K562 (cell line): ENCODE measurements around the gene ELOVL2. TPM values are rescaled to one million over a fixed set of nuclear protein-coding genes. Genes with fewer than 3 reads are reported as not detected.

Source experiments
- ATAC-seq: fragments of 200-7000 bp; cut with Tn5 transposase; 3 replicates; pipeline ENCODE4 v1.9.1; 2020; ENCODE audit warnings: moderate library complexity
- BruUV-seq: library from RNA; stranded (reverse); fragments of 400-500 nt; replicated peaks from 2 replicates; lab custom pipeline; 2021; lab: Mats Ljungman, UMichigan
- CTCF ChIA-PET: fragments of 300-600 bp; formaldehyde crosslinking; extraction: SDS; loops from one replicate; lab custom pipeline; 2021; ENCODE audit warnings: low intra/inter-chr PET ratio; lab: Yijun Ruan, JAX
- POLR2A ChIA-PET: fragments of 300-600, 350-650 bp; sonication (Branson Sonifier 250); formaldehyde crosslinking; extraction: SDS; loops from one replicate; lab custom pipeline; 2021; ENCODE audit warnings: antibody characterized with exemption, inconsistent platforms; lab: Yijun Ruan, JAX
- DNase-seq, 4 experiments: peaks; one replicate each; pipeline versions ENCODE4 v3.0.0 to v3.0.0-alpha.2; 2011 to 2018; ENCODE audit warnings: low spot score in 3 of 4, mixed read lengths in 3 of 4; ENCODE audit errors: extremely low read depth in 1 of 4
- FAIRE-seq: peaks from 2 replicates; lab custom pipeline; 2011; peaks lifted over from hg19 to GRCh38; lab: Jason Lieb, UNC
- H2AFZ ChIP-seq: 2 replicates; pipeline ENCODE4 v1.6.0; 2011; ENCODE audit warnings: low read depth, low read length, control low read depth, inconsistent platforms
- H3K27ac ChIP-seq: fragments of 200-600 bp; 3 replicates; pipeline ENCODE4 v1.8.0; 2011; ENCODE audit warnings: low read depth, mild to moderate bottlenecking, control low read depth, inconsistent platforms, low read length, moderate library complexity, mixed read lengths; ENCODE audit errors: extremely low read depth
- H3K27me3 ChIP-seq, 2 experiments: fragments of 300-600 bp in 1 of 2; 2 replicates in 1 of 2; 3 replicates in 1 of 2; pipeline versions ENCODE4 v1.6.0 to v1.8.0; 2011; ENCODE audit warnings: inconsistent platforms in 2 of 2, low read length in 2 of 2, mild to moderate bottlenecking in 1 of 2, mixed read lengths in 1 of 2, moderate library complexity in 1 of 2; ENCODE audit not compliant: control insufficient read depth in 2 of 2, insufficient read depth in 2 of 2
- H3K36me3 ChIP-seq: fragments of 300-600 bp; 3 replicates; pipeline ENCODE4 v1.8.0; 2011; ENCODE audit warnings: mild to moderate bottlenecking, low read length, inconsistent platforms; ENCODE audit not compliant: control insufficient read depth, insufficient read depth
- H3K4me1 ChIP-seq, 2 experiments: fragments of 200-600 bp in 1 of 2; replicated peaks in 1 of 2; 2 replicates in 1 of 2; 3 replicates in 1 of 2; pipeline versions ENCODE4 v1.5.1 to v1.8.0; 2011; ENCODE audit warnings: inconsistent platforms in 2 of 2, low read length in 2 of 2, mild to moderate bottlenecking in 1 of 2, mixed read lengths in 1 of 2, moderate library complexity in 1 of 2; ENCODE audit not compliant: control insufficient read depth in 2 of 2, insufficient read depth in 2 of 2
- H3K4me2 ChIP-seq: 2 replicates; pipeline ENCODE4 v1.6.1; 2011; ENCODE audit warnings: low read length, control low read depth, inconsistent platforms, mixed read lengths; ENCODE audit not compliant: insufficient read depth
- H3K4me3 ChIP-seq: fragments of 200-600 bp; sonication (generic), shearing (Covaris generic); 2 replicates; pipeline ENCODE4 v1.5.1; 2016; ENCODE audit warnings: control low read depth, inconsistent platforms
- H3K79me2 ChIP-seq: fragments of 200-600 bp; 3 replicates; pipeline ENCODE4 v1.8.0; 2011; ENCODE audit warnings: low read length, inconsistent platforms; ENCODE audit not compliant: control insufficient read depth, insufficient read depth
- H3K9ac ChIP-seq, 2 experiments: 2 replicates each; pipeline versions ENCODE4 v1.6.0 to v1.6.1; 2011; ENCODE audit warnings: low read depth in 2 of 2, low read length in 2 of 2, control low read depth in 1 of 2, inconsistent platforms in 1 of 2, mild to moderate bottlenecking in 1 of 2, mixed read lengths in 1 of 2; ENCODE audit not compliant: insufficient read depth in 1 of 2
- H3K9me1 ChIP-seq: one replicate; pipeline ENCODE4 v1.6.0; 2011; ENCODE audit warnings: inconsistent platforms, mild to moderate bottlenecking, low read length, moderate library complexity; ENCODE audit not compliant: control insufficient read depth, insufficient read depth
- H3K9me3 ChIP-seq: replicated peaks from 2 replicates; pipeline ENCODE4 v1.5.1; 2011; ENCODE audit warnings: low read depth, low read length, inconsistent platforms; ENCODE audit not compliant: control insufficient read depth, insufficient read depth
- H4K20me1 ChIP-seq: replicated peaks from 2 replicates; pipeline ENCODE4 v1.6.1; 2011; ENCODE audit warnings: low read length, inconsistent platforms, mixed read lengths; ENCODE audit not compliant: control insufficient read depth, insufficient read depth
- EWSR1 ChIP-seq: fragments of 450-650 bp; IDR thresholded peaks from 2 replicates; pipeline ENCODE4 v1.6.1; 2018; ENCODE audit warnings: borderline replicate concordance, mild to moderate bottlenecking, low read depth, moderate library complexity; ENCODE audit not compliant: partially characterized antibody
- HNRNPK ChIP-seq: fragments of 200-400 bp; formaldehyde crosslinking; IDR thresholded peaks from one replicate; pipeline ENCODE4 v1.6.1; 2018; ENCODE audit warnings: mild to moderate bottlenecking, low read depth, low read length; ENCODE audit not compliant: poor library complexity, severe bottlenecking
- NR0B1 ChIP-seq: fragments of 450-650 bp; IDR thresholded peaks from one replicate; pipeline ENCODE4 v1.6.1; 2018; ENCODE audit warnings: mild to moderate bottlenecking, moderate library complexity; ENCODE audit not compliant: partially characterized antibody
- NRF1 ChIP-seq, 2 experiments: fragments of 450-650 bp; IDR thresholded peaks in 1 of 2; conservative IDR thresholded peaks in 1 of 2; 2 replicates each; pipeline ENCODE4 v1.6.1; 2014; ENCODE audit warnings: mild to moderate bottlenecking in 2 of 2
- PHF20 ChIP-seq: fragments of 450-650 bp; IDR thresholded peaks from 2 replicates; pipeline ENCODE4 v1.6.1; 2018; ENCODE audit not compliant: partially characterized antibody
- TAF7 ChIP-seq: fragments of 450-650 bp; IDR thresholded peaks from 2 replicates; pipeline ENCODE4 v1.6.1; 2016; ENCODE audit warnings: missing genetic modification characterization, missing compliant biosample characterization
- XRCC3 ChIP-seq: fragments of 450-650 bp; IDR thresholded peaks from 2 replicates; pipeline ENCODE4 v1.6.1; 2017; ENCODE audit warnings: mild to moderate bottlenecking, moderate library complexity
- ZBTB2 ChIP-seq: fragments of 450-650 bp; IDR thresholded peaks from 2 replicates; pipeline ENCODE4 v1.6.1; 2016; ENCODE audit warnings: antibody characterized with exemption
- ZNF174 ChIP-seq: fragments of 250-450 bp; sonication (Bioruptor Pico); IDR thresholded peaks from 2 replicates; pipeline ENCODE4 v1.4.0; 2020; ENCODE audit warnings: mild to moderate bottlenecking
- ZNF3 ChIP-seq: fragments of 250-450 bp; sonication (Bioruptor Pico); IDR thresholded peaks from 2 replicates; pipeline ENCODE4 v1.5.0; 2021; ENCODE audit warnings: mild to moderate bottlenecking, moderate library complexity
- WGBS: fragments of 100-300 bp; shearing (Covaris generic); methylation state at CpG from one replicate; pipeline ENCODE4 v1.1.6; 2016; ENCODE audit warnings: low coverage, mixed read lengths; ENCODE audit not compliant: insufficient coverage; ENCODE audit errors: missing lambda C conversion rate; 5-methylcytosine and 5-hydroxymethylcytosine counted together
- in situ Hi-C: fragments of 300-500 bp; cut with MboI; formaldehyde crosslinking; loops from 4 replicates; pipeline ENCODE4 v1.15.0; 2018; ENCODE audit warnings: inconsistent platforms, mixed read lengths
- intact Hi-C: fragments of 100-400 bp; cut with micrococcal nuclease; formaldehyde crosslinking; loops from 2 replicates; pipeline ENCODE4 v1.14.2; 2022
- polyA plus RNA-seq, 8 experiments: library from polyadenylated mRNA; depleted of rRNA in 4 of 8; stranded (reverse) in 5 of 8; unstranded in 3 of 8; fragments of >200 nt; fragmentation: Nextera tagmentation in 2 of 8; fragmentation: Illumina TruSeq in 1 of 8; extraction: Ambion mirVana in 2 of 8; extraction: Trizol in 1 of 8; gene quantifications; 2 replicates each; pipeline versions ENCODE4 v1.2.1 to v1.2.3, GENCODE V29; 2011 to 2014; ENCODE audit warnings: inconsistent platforms in 1 of 8, missing spikeins in 1 of 8
- total RNA-seq, 7 experiments: library from RNA; depleted of rRNA in 6 of 7; stranded (reverse); fragments of >200 nt in 6 of 7; fragmentation: Illumina TruSeq in 2 of 7; extraction: Trizol in 2 of 7; gene quantifications; 2 replicates each; pipeline versions ENCODE4 v1.2.1 to v1.2.3, GENCODE V29; 2011 to 2021; ENCODE audit warnings: low replicate concordance in 1 of 7

The ELOVL2 gene
- total and polyA plus RNA-seq, 9 of the 15 experiments (the other 6 are each of a cell fraction or from before 2014, with no cell fraction given) = 0.05 to 0.96 (median 0.31) TPM

DNA sequence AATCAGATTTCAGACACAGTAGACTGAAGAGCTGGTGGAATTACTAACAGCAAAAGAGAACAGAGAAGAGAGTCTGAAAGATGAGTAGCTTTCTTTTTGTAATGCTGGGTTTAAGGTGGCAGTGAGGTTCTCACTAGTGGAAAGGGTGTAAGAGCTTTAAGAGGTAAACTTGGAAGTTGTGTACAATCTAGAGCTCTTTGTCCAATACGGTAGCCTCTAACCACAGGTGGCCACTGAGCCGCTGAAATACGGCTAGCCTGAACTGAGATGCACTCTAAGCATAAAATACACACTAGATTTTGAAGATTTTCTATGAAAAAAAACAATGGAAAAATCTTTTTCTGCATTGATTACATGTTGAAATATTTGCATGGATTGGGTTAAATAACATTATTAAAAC is 4.0 kb downstream of the ELOVL2 start (continued):
- TF ChIP-seq HNRNPK (no peak), EWSR1 (no peak), PHF20 (no peak)

DNA sequence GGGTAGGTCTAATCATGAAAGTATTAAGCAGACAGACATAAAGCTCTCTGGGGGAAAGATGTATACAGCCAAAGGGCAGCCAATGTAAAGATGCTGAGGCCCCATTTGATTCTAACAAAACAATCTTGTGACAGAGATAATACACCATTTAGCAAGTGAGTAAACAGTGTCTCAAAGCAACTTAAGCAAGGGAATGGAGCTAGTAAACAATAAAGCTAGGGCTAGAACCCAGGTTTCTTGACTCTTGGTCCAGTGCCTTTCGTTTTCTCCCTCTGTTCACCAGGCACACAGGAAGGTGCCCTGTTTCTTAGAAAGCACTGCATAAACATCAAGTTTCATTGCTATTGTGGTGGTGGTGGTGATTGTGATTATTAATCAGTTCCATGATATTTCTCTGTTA is 5.1 kb downstream of the ELOVL2 start:
- in situ Hi-C loops (no loop called here), intact Hi-C loops (no loop called here)
- H3K27me3 ChIP-seq = peaks cover 26 to 33% of the 10 kb centered on the region in 2 experiments
- WGBS = 0% methylated on average over 1 of the region's 1 CpG
- ATAC-seq (no peak), FAIRE-seq (no peak), DNase-seq (no peak)
- H3K36me3 ChIP-seq = no peaks in the 10 kb centered on the region
- H4K20me1 ChIP-seq = no peaks in the 10 kb centered on the region
- no peak overlapping the region for H2AFZ ChIP-seq
- H3K4me2 ChIP-seq = no peak overlapping the region
- POLR2A ChIA-PET = interaction anchor here (1.6 kb wide), 1 partner anchor 17 kb away, joined by 3 read pairs; no protein-coding TSS in a partner anchor
- no peaks in the 10 kb centered on the region for H3K9me3 ChIP-seq
- no peak overlapping the region for H3K4me3 ChIP-seq
- H3K9me1 ChIP-seq = no peaks in the 10 kb centered on the region
- no peaks in the 10 kb centered on the region for H3K79me2 ChIP-seq
- CTCF ChIA-PET = interaction anchor here (1.6 kb wide), 1 partner anchor 457 kb away, joined by 6 read pairs; no protein-coding TSS in a partner anchor
- H3K27ac ChIP-seq = no peak overlapping the region
- H3K4me1 ChIP-seq = peaks cover 0 to 9% of the 10 kb centered on the region in 2 experiments; a peak in 2 of 5 replicates
- no peak overlapping the region for H3K9ac ChIP-seq
- TF ChIP-seq ZBTB2 (no peak), NRF1 (conservative IDR thresholded peaks at IDR 0.05 in 1 of 2, IDR thresholded peaks at IDR 0.05 in 1 of 2) (no peak), XRCC3 (no peak), NR0B1 (no peak), ZNF174 (CRISPR knock-in tag) (no peak), TAF7 (no peak), ZNF3 (no peak)
- BruUV-seq = no TSS peak
